Iris pigment epithelial cell (primary cell): ENCODE measurements around the gene ORMDL2.
"Not testable (repeated sequence)": the region's sequence is repeated elsewhere in the genome, so short reads cannot be mapped to it uniquely, and the experiment has no call there.

ENCODE experiments used
- DNase-seq: peaks from one replicate; pipeline ENCODE4 v3.0.0-alpha.2; 2011; ENCODE audit warnings: low read depth

Gene ORMDL2

DNA sequence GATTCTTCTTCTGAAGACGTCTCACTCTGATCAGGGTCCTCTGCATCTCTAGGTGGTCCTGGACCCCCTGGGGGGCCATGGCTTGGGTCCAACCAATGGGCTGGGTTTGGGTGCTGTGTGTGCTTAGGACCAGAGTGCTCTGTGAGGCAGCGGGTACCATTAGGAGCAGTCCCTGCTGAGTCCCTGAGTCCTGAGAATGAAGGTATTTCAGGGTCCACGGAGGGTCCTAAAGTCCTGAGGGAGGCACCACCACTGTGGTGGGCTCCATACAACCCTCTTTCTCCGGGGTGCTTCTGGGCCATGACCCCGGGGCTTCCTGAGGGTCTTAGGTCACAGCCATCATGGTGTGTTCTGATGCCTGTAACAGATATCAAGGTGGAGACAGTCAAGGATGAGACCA is 10.5 kb downstream of the ORMDL2 start:
- DNase-seq, result no peak

DNA sequence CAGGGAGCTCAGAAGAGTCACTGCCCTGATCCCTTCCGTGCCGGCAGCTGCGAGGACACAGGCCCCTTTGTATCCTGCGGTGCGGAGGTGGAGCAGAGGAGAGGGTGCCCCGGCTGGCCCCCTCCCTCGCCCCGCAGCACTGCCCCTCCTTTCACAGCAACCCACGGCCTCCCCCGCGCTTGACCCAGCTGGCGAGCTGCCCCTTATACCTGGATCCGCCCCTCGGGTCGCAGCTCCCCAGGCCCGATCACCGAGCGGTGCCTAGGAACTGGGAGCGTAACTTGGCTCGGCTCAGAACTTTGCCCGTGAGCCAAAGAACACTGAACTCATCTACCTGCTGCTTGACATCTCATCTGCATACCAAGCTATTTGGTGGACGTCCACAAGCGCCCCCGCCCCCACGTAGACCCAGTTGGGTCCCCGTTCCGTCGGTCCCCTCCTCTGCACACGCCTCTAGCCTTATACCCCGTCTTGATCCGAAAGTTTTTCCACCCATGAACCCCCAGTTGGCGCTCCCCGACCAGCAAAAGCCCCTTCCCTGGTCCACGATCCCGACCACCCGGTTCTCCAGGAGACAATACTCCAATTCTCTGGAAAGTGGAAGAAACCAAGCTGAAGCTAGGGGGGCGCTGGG is 12.2 kb downstream of the ORMDL2 start:
- DNase-seq, result peak; percentile 20

DNA sequence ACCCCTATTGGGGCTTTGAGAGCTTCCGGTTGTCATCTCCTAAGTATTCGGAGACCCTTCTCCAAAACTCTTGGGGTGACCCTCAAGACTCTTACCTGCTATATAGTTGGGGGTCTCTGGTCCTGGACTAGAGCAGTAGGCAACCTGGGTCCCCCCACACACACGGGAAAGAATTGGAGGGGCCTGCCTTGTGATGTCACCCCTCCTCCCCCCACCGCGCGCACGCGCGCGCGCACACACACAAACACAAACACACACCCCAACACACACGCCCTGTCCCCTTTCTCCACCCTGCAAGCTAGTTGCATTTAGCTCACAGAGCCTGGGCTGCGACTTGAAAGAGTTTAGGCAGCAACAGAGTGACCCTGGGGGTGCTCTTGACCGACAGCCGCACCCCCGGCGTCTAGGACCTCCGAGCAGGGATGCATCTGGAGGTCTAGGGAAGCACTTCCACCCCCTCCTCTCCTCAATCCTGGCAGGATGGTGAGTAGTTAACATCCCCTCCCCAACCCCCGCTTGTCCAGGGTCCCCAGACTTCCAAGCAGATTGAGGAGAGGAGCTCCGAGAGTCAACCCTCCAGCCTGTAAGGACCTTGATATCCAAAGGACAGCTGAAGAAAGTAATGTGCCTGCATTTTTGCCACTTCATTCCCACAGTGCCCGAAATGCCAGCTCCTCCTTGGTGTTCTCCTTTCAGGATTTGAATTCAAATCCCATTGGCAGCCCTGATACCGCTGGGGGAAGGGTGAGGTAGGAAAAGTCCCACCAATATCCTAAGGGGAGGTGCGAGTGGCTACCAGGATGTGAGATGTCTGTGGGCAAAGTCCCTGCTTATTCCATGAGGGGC is 13.0 kb downstream of the ORMDL2 start:
- DNase-seq, result peak; percentile 64

GRCh38 chr12:55831447-55831815 is 13.6 kb downstream of the ORMDL2 start:
- no peak for DNase-seq

DNA sequence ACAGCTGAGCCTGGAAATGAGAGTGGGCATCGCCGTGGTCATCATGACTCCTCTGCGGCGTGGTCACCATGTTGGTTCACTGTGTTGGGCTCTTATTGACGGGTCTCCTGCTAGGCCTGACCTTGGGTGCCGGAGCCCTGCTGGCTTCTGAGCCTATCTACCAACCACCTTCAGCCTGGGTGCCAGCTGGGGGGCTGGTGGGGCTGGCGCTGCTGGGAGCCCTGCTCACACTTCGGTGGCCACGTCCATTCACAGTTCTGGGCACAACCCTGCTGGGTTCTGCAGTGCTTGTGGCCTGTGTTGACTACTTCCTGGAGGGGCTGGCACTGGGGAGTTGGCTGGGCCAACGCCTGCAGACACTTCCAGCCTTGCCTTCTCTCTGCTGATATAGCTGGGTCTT is 15.2 kb downstream of the ORMDL2 start:
- no peak for DNase-seq

GRCh38 chr12:55834400-55834799 is 16.6 kb downstream of the ORMDL2 start:
- not testable (repeated sequence) for DNase-seq

DNA sequence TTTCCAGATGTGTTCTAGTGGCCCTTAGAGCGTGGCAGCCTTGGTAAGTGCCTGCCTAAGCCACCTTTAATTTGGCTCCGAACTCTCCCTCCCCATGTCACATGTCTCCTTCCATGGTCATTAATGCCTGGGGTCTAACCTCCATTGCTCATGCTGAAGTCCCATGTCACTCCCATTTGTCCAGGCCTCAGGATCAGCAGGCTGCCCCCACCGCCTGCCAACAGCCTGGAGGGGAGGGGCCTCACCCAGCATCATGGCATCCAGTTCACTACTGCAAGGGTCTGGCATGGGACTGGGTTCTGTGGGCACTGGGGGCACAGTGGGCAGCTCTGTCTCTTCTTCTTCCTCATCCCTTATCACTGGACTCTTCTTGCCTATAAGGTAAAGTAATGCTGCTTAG is 20.5 kb downstream of the ORMDL2 start:
- DNase-seq, result no peak

DNA sequence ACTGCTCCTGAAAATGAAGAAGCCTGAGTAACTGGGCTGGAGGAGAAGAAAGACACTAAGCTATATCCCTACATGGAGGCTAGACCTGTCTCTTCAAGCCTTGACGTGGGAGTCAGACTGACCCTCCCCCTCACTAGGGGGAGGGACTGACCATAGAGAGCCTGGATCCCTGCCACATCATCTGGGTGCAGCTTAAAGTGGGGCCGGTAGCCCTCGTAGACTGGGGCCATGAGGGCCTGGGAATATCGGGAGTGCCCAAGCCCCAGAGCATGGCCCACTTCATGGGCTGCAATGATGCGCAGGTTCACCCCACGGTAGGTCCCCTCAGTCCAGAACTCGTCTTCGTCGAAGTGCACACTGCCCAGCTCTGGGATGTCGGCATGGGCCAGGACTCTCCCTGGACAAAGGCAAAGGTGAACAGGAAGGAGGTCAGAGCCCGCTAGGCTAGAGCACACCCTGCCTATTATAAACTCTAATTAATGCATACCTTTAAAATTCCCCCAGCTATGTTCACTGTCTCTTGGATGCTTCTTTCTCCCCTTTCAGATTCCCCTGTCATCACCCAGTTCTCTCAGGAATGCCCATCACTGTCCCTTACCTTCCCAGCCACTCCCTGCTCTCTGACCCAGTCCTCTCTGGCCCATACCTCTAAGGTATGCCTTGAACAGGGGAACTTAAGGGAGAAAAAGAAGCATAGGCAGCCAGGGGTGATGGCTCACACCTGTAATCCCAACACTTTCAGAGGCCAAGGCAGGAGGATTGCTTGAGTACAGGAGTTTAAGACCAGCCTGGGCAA is 21.7 kb downstream of the ORMDL2 start:
- DNase-seq, result no peak

GRCh38 chr12:55840581-55841351 is 22.9 kb downstream of the ORMDL2 start:
- no peak for DNase-seq

- peak; percentile 82 for DNase-seq
These were observed 25.0 kb downstream of the ORMDL2 start, which contains the start of gene MMP19 for GRCh38 chr12:55842681-55843429. Gene MMP19, minus strand, starts transcription at chr12:55842936. Its CDS starts 106 bp downstream, at chr12:55842830.

GRCh38 chr12:55843431-55843830 is 25.6 kb downstream of the ORMDL2 start:
- DNase-seq, result no peak

DNA sequence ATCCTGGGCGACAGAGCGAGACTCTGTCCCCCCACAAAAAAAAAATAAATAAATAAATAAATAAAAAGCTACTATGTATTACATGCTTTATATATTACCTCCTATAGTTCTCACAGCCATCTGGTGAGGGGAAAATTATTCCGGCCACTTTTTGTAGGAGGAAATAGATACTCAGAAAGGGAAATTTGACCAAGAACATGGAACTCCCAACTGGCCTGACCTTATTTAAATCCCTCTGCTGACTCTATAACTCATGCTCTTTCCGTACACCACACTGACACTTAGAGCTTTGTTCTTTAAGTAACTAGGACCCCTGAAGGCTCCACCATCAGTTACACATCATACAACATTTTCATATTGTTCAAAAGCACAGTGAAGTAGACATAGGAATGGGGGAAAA is 27.1 kb downstream of the ORMDL2 start:
- DNase-seq, result no peak

DNA sequence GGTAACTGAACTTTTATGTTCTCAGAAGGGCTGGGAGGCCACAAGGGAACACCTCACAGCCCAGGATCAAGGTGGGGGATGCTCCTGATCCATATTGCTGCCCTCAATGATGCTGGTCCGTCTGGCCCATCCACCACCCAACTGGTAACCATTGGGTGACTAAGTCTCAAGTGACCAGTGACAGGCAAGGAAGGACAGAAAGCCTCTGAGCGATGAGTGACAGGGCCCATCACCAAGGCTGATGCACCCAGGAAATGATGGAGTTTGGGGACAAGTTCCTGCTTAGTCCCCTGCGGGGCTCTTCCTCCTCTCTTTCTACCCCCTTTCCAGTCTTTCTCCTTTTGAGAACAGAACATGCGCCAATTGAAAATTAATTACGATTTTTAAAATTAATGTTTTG is 27.5 kb downstream of the ORMDL2 start:
- DNase-seq, result no peak

DNA sequence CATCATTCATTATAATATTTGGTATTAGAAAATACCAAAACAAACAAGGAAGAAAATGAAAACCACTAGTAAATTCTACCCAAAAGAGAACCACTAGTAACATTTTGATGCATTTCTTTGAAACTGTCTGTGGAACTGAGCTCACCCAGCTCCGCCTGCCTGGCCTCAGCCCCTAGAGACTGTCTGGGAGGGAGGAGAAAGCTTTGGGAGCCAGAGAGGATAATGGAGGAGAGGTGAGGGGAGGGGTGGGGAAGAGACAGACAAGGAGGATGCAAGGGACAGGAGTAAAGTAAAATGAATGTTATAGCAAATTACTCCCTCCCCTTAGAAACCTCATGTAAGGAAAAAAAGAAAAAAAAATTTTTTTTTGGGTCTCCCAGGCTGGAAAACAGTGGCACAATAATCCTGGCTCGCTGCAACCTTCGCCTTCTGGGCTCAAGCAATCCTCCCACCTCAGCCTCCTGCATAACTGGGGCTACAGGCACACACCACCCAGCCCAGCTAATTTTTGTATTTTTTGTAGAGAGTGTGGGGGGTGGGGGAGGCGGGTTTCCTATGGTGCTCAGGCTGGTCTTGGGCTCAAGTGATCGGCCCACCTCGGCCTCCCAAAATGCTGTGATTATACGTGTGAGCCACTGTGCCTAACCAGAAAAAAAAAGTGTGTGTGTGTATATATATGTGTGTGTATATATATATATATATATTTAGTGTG is 28.1 kb downstream of the ORMDL2 start:
- DNase-seq, result no peak

GRCh38 chr12:55847033-55847432 is 29.2 kb downstream of the ORMDL2 start:
- DNase-seq, result peak; percentile 86

- peak; percentile 100 for DNase-seq
These were observed 29.9 kb downstream of the ORMDL2 start for GRCh38 chr12:55847603-55848291.

GRCh38 chr12:55849616-55850343 is 31.9 kb downstream of the ORMDL2 start:
- DNase-seq, result no peak

- DNase-seq, result no peak
These were observed 32.6 kb downstream of the ORMDL2 start for GRCh38 chr12:55850401-55850800.

- DNase-seq, result peak; percentile 67
These were observed 33.1 kb downstream of the ORMDL2 start for GRCh38 chr12:55850893-55851292.
